Spleen (tissue), 7 donors: ENCODE measurements around the gene GSN.

Experiments used
- POLR2A ChIP-seq, 3 donors: fragments of 450-650 bp; IDR thresholded peaks; one replicate each; pipeline ENCODE4 v1.5.1; 2017; ENCODE audit warnings: antibody characterized with exemption in 3 of 3, mild to moderate bottlenecking in 1 of 3
- POLR2AphosphoS5 ChIP-seq, 3 donors: sonication (generic); formaldehyde crosslinking; IDR thresholded peaks; one replicate each; pipeline ENCODE4 v1.5.1; 2017; ENCODE audit warnings: antibody characterized with exemption in 3 of 3
- TF ChIP-seq, protein P1 (sequence below), 11 experiments: fragments of 200-600 bp in 7 of 11; fragments of 450-650 bp in 4 of 11; sonication (generic) in 4 of 11; IDR thresholded peaks in 8 of 11; conservative IDR thresholded peaks in 3 of 11; 1 replicate in 7 of 11; 2 replicates in 4 of 11; pipeline versions ENCODE4 v1.4.0 to v1.8.0; 2016 to 2021; ENCODE audit warnings: antibody characterized with exemption in 11 of 11, inconsistent platforms in 4 of 11, mild to moderate bottlenecking in 1 of 11
- donor health status: DM: no; HTN: no; CAD: no; lungs with moderate emphysema.
- donor health status: DM: no; HTN: no; CAD: no.
- donor health status: DM: no; HTN: no; CAD: no.

- TF ChIP-seq POLR2A (IDR thresholded peaks at IDR 0.05), result no peak
- TF ChIP-seq, protein P1, sequence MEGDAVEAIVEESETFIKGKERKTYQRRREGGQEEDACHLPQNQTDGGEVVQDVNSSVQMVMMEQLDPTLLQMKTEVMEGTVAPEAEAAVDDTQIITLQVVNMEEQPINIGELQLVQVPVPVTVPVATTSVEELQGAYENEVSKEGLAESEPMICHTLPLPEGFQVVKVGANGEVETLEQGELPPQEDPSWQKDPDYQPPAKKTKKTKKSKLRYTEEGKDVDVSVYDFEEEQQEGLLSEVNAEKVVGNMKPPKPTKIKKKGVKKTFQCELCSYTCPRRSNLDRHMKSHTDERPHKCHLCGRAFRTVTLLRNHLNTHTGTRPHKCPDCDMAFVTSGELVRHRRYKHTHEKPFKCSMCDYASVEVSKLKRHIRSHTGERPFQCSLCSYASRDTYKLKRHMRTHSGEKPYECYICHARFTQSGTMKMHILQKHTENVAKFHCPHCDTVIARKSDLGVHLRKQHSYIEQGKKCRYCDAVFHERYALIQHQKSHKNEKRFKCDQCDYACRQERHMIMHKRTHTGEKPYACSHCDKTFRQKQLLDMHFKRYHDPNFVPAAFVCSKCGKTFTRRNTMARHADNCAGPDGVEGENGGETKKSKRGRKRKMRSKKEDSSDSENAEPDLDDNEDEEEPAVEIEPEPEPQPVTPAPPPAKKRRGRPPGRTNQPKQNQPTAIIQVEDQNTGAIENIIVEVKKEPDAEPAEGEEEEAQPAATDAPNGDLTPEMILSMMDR (IDR thresholded peaks at IDR 0.05 in 8 of 11, conservative IDR thresholded peaks at IDR 0.05 in 3 of 11), result no peak
- TF ChIP-seq POLR2AphosphoS5 (IDR thresholded peaks at IDR 0.05), result peak in 1 of 3 donors; percentile 70
Observed at GRCh38 chr9:121353241-121354061, 85.5 kb downstream of the GSN start.
